OCI-M1 (cell line): ENCODE results near the gene KCNIP2.

Source experiments
- DNase-seq: peaks from one replicate; lab custom pipeline; 2025; lab: John Stamatoyannopoulos, UW

KCNIP2 gene

GRCh38 chr10:101851411-101852116, 8.0 kb upstream of the KCNIP2 start:
- DNase-seq, result no peak

DNA sequence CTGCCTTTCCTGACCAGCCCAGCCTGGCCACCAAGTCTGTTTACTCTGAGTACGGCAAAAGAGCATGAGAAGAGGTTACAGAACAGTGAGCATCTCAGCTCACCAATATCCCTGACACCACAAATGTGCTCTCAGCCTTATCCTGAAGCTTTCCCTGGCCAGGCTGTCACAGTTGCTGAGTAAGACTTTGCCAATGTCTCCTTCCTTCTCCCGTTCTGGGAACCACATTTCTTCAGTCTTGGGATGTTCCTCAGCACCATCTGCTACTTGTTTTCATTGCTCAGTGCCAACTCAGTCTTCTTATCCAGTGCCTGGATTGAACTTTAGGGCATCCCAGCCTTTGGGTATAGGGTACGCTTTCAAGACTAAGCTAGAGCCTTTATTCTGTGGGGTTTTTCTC, 7.1 kb upstream of the KCNIP2 start:
- no peak for DNase-seq

DNA sequence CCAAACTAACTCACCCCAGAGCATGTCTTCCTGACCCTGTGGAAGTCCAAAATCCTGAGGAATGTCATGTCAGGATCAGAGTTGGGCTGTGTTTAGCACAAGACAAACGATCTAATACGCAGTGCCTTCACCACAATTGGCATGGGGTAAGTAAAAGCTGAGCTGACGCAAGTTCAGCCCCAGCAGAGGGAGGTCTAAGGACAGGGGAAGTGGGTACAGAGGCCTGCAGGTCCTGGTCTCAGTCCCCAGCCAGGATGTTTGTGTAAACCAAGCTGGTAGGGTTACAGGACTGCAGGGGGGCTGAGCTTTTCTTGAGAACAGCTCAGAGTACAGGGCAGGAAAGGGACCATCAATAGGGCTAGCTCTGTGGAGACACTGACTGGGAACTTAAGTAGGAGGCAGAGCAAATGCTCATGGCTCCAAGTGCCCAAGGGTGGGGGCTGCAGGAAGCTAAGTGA, 5.3 kb upstream of the KCNIP2 start:
- no peak for DNase-seq

DNA sequence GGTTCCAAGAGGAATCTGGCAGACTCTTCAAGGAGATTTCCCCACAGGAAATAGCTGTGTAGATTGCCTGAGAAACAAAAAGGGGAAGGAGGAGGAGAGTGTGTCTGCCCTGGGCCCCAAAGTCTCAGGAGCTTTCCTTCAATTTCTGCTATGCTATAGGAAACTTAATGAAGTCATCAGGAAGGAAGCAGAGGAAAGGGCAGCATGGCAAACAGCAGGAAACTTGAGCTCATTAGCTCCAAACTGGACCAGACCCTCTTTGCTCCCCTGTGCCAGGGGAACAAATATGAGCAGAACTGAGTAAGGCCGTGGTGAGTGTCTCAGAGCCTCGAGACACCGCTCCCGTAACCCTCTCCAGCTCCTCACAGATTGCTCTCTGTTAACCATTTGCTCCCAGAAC, 4.8 kb upstream of the KCNIP2 start:
- no peak for DNase-seq

GRCh38 chr10:101845893-101846292, 2.3 kb upstream of the KCNIP2 start:
- DNase-seq, result no peak

GRCh38 chr10:101841826-101842225, 1.8 kb downstream of the KCNIP2 start:
- DNase-seq, result no peak

DNA sequence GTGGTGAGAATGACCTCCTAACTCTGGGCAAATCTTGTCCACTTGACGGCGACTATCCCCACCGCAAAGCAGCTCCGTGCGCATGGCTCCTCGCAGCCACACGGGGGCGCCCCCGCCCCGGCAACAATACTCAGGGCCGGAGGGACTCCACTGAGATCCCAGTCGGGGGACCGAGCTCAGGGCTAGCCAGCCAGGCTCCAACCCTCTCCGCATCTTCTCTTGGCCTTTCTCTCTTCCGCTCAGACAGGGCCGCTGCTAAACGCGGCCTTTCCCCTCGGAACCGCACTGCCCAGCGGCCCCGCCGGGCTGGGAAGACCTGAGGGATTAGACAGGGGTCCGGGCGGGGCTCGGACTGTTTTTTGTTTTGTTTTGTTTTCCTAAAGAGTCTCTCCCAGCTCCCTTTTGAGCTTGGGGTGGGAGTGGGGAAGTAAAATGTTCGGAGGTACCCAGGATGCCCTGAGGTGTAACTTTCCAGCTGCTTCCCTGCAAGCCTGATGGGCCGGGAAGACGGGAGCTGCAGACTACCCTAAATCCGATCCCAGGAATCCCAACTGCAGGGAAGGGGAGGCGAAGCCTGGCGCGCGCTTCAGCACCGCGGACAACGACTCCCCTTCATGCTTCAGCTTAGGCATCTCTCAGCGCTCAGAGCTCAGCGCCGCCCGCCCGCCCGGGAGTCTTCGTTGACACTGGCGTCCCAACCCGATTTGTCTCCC, 2.7 kb downstream of the KCNIP2 start:
- DNase-seq, result peak; percentile 95

DNA sequence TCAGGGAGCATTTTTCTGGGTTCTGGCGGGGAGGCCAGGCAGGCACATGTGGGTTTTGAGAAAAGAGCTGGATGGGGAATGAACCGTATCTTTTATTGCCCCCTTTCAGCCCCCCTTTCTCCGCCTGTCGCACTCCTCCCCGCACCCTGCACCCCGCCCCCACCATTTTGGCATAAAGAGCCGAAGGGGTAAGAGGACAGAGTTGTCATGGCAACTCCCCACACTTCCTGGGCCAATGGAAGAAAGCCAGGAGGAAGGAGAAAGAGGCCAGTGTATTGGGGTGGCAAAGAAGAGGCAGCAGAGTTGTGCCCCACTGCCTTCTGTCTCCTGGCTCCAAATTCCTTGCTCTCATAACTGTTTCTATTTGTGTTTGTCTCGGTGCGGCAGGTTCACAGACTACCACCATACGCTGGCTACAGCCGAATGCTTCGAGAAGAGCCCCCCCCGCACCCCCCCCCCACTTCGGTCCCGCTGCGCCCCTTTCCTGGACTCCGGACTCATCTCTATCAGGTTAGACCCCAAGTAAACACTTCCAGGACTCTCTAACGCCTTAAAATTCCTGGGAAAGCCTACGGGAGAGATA, 3.4 kb downstream of the KCNIP2 start:
- no peak for DNase-seq

DNA sequence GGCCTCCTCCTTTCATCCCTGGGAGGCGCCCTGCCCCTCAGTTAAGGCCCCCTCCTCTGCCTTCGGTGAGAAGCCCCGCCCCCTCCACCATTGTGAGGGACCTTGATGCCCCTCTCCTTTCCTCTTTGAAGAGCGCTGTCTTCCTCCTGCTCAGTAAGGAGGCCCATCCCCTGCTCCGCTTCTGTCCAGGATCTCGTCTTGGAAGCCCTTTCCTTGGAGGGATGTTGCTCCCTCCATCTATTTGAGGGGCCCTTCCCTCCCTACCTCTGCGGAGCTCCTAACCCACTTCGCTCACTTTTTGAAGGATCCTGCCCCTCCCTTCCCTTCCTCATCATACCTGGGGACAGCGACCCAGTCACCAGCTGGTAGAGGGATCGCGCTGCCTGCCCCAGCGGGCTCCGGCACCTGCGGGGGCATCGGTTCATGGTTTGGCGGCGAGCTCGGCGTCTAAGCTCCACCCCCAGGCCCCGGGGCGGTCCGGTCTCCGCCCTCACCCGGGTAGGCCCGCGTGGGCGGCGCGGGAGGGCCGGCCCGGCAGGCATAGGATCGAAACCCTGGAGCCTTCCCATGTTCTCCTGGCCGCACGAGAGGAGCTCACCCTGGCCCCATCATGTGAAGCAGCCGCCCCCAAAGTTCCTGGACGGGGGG, 4.1 kb downstream of the KCNIP2 start:
- DNase-seq, result no peak

DNA sequence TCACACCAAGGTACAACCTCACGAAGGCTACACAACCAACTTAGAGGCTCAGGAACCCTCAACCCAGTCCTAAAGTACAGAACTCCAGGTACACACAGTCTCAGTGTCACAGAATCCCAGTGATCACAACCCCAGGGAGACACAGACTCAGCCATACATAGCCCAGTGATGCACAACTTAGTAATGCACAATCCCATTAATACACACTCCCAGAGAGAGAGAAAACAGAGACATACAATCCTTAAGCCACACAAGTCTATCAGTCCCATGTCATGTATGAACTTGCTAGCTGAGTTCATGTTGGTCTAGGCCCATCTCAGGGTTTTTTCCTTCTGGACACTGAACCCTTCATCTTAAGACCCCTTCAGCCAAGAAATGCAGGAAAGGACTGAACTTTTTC, 4.6 kb downstream of the KCNIP2 start:
- DNase-seq, result no peak

- no peak for DNase-seq
Observed at GRCh38 chr10:101838416-101838970, 5.1 kb downstream of the KCNIP2 start.

- no peak for DNase-seq
Observed at GRCh38 chr10:101837748-101838147, 5.9 kb downstream of the KCNIP2 start.

DNA sequence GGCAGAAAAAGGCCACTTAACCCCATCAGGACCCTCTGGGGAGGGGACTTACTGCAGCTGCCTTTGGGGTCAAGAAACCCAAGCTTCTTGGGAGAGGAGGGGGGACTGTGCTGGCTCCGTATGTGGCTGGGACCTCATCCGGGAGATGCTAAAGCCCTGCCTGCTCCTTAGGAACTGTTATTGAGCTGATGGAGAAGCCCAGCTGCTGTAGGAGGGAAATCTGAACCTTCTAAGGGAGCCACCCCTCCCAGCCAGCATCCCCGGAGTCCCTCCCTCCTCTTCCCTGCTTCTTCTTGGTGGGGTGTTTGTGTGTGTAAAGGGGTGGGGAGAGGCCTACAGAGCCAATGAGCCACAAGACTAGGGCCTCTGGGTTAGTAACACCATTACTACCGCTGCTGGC, 8.2 kb downstream of the KCNIP2 start:
- DNase-seq, result no peak

DNA sequence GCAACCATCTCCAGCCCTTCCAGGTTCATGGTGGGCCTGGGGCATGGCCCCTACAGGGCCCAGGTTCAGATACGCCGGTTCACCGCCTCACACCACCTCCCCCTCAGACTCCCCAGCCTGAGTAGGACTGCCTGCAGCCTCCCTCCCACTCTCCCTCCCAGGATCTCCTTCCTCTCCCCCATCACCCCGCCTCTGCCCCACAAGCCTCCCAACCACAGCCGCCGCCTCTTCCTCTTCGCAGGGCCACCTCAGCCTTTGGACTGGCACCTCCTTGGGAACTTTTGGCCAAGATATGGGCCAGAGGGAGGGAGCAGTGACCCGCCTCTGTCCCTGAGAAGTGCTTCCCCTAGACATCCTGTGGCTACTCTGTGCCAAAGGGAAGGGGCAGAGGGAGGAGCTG, 9.3 kb downstream of the KCNIP2 start:
- DNase-seq, result peak; percentile 89

GRCh38 chr10:101833466-101833865, 10.1 kb downstream of the KCNIP2 start:
- no peak for DNase-seq

DNA sequence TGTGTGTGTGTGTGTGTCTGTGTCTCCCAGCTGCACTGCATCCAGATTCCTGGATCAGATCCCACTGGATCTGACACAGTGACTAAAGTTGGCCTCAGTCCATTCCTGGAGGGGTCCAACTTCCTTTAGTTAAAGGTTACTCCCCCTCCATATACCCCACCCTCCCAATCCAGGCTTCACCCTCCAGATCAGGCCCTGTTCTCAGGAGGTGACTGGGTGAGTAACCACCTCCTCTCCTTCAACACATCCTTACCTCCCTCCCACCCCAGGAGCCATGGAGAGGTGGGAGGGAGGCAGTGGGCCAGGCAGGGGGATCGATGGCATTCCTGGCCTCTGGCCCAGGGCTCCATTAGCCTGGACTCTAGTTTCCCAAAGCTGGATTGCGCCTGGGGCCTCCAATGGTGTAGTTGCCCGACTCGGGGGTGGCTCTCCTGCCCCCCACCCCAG, 11.3 kb downstream of the KCNIP2 start:
- no peak for DNase-seq

GRCh38 chr10:101831169-101831811, 12.3 kb downstream of the KCNIP2 start:
- peak; percentile 37 for DNase-seq

DNA sequence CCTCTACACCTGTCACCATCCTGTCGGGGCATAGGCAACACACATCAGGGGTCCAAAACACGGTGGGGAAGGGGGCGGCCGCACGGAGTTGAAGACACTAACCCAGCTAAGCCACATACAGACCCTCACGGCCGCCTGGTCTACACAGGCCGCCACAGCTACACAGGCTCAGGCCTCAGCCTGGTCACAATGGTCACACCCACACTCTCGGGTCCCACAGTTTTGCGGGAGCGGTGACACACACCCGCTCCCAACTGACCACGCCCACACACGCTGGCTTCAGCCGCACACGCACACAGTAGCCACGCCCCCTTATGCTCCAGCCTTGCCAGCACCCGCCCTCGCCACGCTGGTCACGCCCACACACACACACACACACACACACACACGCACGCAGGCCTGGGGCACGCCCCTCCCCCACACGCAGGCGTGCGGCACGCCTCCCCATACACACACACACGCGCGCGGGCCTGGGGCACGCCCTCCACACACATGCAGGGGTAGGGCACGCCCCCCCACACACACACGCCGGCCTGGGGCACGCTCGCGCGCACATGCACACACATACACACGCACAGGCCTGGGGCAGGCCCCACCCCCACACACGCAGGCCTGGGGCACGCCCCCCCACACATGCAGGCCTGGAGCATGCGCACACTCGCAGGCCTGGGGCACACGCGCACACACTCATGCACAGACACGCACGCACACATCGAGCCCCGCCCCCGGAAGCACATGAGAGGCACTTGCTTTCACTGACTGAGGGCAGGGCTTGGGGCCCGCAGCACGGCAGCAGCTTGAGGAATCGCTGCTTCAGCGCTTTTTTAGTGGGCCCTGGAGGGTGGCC, 13.1 kb downstream of the KCNIP2 start:
- DNase-seq, result peak; percentile 93

- DNase-seq, result no peak
Observed at GRCh38 chr10:101829561-101830315, 13.9 kb downstream of the KCNIP2 start.
